Prostate gland (tissue), 2 donors: ENCODE results near the gene DVL3. TPM values are rescaled to one million over a fixed set of nuclear protein-coding genes. Genes with fewer than 3 reads are reported as not detected.

Experiments used
- DNase-seq: peaks from one replicate; pipeline ENCODE4 v3.0.0-alpha.2; 2019; ENCODE audit warnings: low spot score
- H3K27ac ChIP-seq, 2 donors: fragments of 200-600 bp; sonication (generic); 2 replicates each; pipeline ENCODE4 v1.5.1; 2017 to 2019
- H3K27me3 ChIP-seq: fragments of 200-600 bp; sonication (generic); replicated peaks from 2 replicates; pipeline ENCODE4 v1.5.1; 2019; ENCODE audit not compliant: insufficient read depth
- H3K36me3 ChIP-seq, 2 donors: fragments of 200-600 bp; sonication (generic); 1 replicate in 1 of 2; 2 replicates in 1 of 2; pipeline versions ENCODE4 v1.5.1 to v1.8.1; 2017 to 2019
- H3K4me1 ChIP-seq: fragments of 200-600 bp; sonication (generic); replicated peaks from 2 replicates; pipeline ENCODE4 v1.5.1; 2019
- H3K4me3 ChIP-seq, 2 donors: fragments of 200-600 bp; sonication (generic); 2 replicates each; pipeline ENCODE4 v1.5.1; 2017 to 2019
- H3K9me3 ChIP-seq: fragments of 200-600 bp; sonication (generic); 2 replicates; pipeline ENCODE4 v1.5.1; 2017
- POLR2A ChIP-seq: fragments of 450-650 bp; IDR thresholded peaks from one replicate; pipeline ENCODE4 v1.6.1; 2016; ENCODE audit warnings: antibody characterized with exemption, mild to moderate bottlenecking
- POLR2AphosphoS5 ChIP-seq: sonication (generic); formaldehyde crosslinking; IDR thresholded peaks from one replicate; pipeline ENCODE4 v1.6.1; 2017; ENCODE audit warnings: antibody characterized with exemption
- WGBS: methylation state at CpG from one replicate; pipeline ENCODE4 v1.1.5; 2018; 5-methylcytosine and 5-hydroxymethylcytosine counted together
- intact Hi-C: fragments of 100-400 bp; cut with DNase I; formaldehyde crosslinking; loops from one replicate; pipeline ENCODE4 v1.14.2; 2022
- total RNA-seq, 2 donors: library from RNA; depleted of rRNA; stranded (reverse); fragments of >200 nt; gene quantifications; one replicate each; pipeline ENCODE4 v1.1.0, GENCODE V29; 2016
- TF ChIP-seq, protein P1 (sequence below), 4 experiments: fragments of 200-600 bp in 2 of 4; fragments of 450-650 bp in 2 of 4; sonication (generic) in 2 of 4; IDR thresholded peaks; 1 replicate in 3 of 4; 2 replicates in 1 of 4; pipeline ENCODE4 v1.5.1; 2016 to 2019; ENCODE audit warnings: antibody characterized with exemption in 4 of 4, mild to moderate bottlenecking in 2 of 4, moderate library complexity in 2 of 4

The DVL3 gene
- total RNA-seq, 2 donors from 2014 or later, result 61.7 to 95.1 TPM

- intact Hi-C loops, result no loop called here
- H3K9me3 ChIP-seq, result no peaks in the 10 kb centered on the region
- H3K27ac ChIP-seq, result no peak overlapping the region
- no peaks in the 10 kb centered on the region for H3K4me1 ChIP-seq
- no peak for DNase-seq
- no peak overlapping the region for H3K4me3 ChIP-seq
- TF ChIP-seq POLR2AphosphoS5 (no peak), POLR2A (no peak)
- TF ChIP-seq, protein P1, sequence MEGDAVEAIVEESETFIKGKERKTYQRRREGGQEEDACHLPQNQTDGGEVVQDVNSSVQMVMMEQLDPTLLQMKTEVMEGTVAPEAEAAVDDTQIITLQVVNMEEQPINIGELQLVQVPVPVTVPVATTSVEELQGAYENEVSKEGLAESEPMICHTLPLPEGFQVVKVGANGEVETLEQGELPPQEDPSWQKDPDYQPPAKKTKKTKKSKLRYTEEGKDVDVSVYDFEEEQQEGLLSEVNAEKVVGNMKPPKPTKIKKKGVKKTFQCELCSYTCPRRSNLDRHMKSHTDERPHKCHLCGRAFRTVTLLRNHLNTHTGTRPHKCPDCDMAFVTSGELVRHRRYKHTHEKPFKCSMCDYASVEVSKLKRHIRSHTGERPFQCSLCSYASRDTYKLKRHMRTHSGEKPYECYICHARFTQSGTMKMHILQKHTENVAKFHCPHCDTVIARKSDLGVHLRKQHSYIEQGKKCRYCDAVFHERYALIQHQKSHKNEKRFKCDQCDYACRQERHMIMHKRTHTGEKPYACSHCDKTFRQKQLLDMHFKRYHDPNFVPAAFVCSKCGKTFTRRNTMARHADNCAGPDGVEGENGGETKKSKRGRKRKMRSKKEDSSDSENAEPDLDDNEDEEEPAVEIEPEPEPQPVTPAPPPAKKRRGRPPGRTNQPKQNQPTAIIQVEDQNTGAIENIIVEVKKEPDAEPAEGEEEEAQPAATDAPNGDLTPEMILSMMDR (IDR thresholded peaks at IDR 0.05), result no peak
- H3K36me3 ChIP-seq, result peaks cover 36 to 50% of the 10 kb centered on the region in 2 donors
- no peaks in the 10 kb centered on the region for H3K27me3 ChIP-seq
- 94% methylated on average over 8 of the region's 8 CpGs for WGBS
These were observed 12.6 kb downstream of the DVL3 start for GRCh38 chr3:184167786-184168185.

DNA sequence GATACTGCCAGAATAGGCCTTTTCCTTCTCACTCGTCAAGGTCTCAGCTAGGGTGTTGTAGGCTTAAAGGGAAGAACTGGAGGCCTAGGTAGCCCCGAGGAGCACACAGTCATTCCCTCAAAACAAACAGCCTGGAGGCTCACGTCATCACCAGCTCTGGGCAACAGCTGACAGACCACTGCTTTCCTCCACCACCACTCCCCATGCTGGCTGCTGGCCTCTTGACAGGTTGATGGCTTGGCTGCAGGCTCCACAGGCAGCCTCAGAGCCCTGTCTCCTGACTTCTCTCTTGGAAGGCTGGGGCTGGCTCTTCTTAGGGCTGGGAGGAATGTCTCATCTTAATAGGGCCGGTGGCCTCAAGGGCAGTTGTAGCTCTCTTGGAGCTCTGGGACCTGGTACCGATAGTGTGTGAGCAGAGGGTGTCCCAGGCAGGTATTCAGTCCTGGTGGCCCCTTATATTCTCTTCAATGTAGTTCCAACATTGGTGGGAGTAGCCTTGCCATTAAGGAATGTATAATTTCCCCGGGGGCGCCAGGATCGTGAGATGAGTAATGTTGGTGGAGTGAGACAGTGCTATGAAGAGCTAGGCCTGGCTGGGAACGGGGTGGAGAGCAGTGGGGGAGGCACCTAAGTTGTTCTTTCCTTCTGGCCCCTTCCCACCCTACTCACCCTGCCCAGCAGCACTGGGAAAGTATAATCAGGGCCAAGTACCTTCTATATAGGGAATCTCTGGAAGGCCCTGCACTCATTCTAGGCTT lies 13.4 kb downstream of the DVL3 start:
- intact Hi-C loops, result no loop called here
- H3K9me3 ChIP-seq, result no peaks in the 10 kb centered on the region
- H3K4me1 ChIP-seq, result peaks cover under 1% of the 10 kb centered on the region
- no peaks in the 10 kb centered on the region for H3K27me3 ChIP-seq
- WGBS, result 68% methylated on average over 9 of the region's 9 CpGs
- H3K36me3 ChIP-seq, result peaks cover 36 to 50% of the 10 kb centered on the region in 2 donors
- TF ChIP-seq POLR2AphosphoS5 (no peak), POLR2A (no peak)
- TF ChIP-seq, protein P1 (IDR thresholded peaks at IDR 0.05), result no peak
- DNase-seq, result no peak
- no peak overlapping the region for H3K27ac ChIP-seq
- no peak overlapping the region for H3K4me3 ChIP-seq

DNA sequence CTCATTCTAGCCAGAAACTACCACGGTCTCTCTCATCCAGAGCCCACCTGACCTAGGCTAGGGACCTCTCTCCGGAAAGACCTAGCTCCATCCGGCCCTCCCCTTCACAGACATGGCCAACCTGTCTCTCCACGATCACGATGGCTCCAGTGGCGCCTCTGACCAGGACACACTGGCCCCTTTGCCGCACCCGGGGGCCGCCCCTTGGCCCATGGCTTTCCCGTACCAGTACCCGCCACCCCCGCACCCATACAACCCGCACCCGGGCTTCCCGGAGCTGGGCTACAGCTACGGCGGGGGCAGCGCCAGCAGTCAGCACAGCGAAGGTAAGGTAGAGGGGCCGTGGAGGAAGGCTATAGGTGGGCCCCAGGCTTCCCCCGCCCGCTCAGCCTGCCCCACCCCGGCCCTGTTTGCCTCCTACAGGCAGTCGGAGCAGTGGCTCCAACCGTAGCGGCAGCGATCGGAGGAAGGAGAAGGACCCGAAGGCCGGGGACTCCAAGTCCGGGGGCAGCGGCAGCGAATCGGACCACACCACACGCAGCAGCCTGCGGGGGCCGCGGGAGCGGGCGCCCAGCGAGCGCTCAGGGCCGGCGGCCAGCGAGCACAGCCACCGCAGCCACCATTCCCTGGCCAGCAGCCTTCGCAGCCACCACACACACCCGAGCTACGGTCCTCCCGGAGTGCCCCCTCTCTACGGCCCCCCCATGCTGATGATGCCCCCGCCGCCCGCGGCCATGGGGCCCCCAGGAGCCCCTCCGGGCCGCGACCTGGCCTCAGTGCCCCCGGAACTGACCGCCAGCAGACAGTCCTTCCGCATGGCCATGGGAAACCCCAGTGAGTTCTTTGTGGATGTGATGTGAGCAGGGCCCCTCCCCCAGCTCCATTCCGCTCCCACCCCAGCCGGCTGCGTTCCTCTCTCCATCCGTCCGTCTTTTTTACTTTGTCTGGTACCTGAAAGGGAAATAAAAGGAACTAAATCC lies 15.0 kb downstream of the DVL3 start:
- intact Hi-C loops, result loop anchor here (5.0 kb wide), 1 partner anchor 127 kb away; the partner anchor contains the start of gene PSMD2
- Histone ChIP-seq H3K27me3 (no peaks in the 10 kb centered on the region), H3K27ac (no peak overlapping the region), H3K36me3 (peaks cover 22 to 37% of the 10 kb centered on the region in 2 donors), H3K9me3 (no peaks in the 10 kb centered on the region), H3K4me1 (peaks cover 6% of the 10 kb centered on the region), H3K4me3 (no peak overlapping the region)
- 87% methylated on average over 64 of the region's 66 CpGs for WGBS
- TF ChIP-seq POLR2AphosphoS5, result no peak
- TF ChIP-seq, protein P1 (IDR thresholded peaks at IDR 0.05), result no peak
- no peak for DNase-seq

GRCh38 chr3:184171562-184171961 lies 16.4 kb downstream of the DVL3 start:
- intact Hi-C loops, result loop anchor here (5.0 kb wide), 1 partner anchor 126 kb away; the partner anchor contains the start of gene PSMD2

More at GRCh38 chr3:184171562-184171961, 16.4 kb downstream of the DVL3 start:
- Histone ChIP-seq H3K9me3 (no peaks in the 10 kb centered on the region), H3K27me3 (no peaks in the 10 kb centered on the region), H3K27ac (no peak overlapping the region), H3K36me3 (peaks cover 15 to 25% of the 10 kb centered on the region in 2 donors), H3K4me1 (peaks cover 7% of the 10 kb centered on the region), H3K4me3 (no peak overlapping the region)
- 77% methylated on average over 9 of the region's 9 CpGs for WGBS
- no peak for TF ChIP-seq POLR2A
- no peak for TF ChIP-seq POLR2AphosphoS5
- TF ChIP-seq, protein P1 (IDR thresholded peaks at IDR 0.05), result no peak
- no peak for DNase-seq
